OCI-LY7 (cell line): ENCODE data around the gene SLC30A3.

Experiments used
- EZH2phosphoT487 ChIP-seq: fragments of 200-600 bp; sonication (generic); IDR thresholded peaks from 2 replicates; pipeline ENCODE4 v1.6.1; 2018; ENCODE audit warnings: low read depth, borderline replicate concordance, mild to moderate bottlenecking, mixed run types, antibody characterized with exemption, low read length, moderate library complexity, mixed read lengths
- TF ChIP-seq, protein P1 (sequence below): fragments of 200-600 bp; sonication (generic); conservative IDR thresholded peaks from 2 replicates; pipeline ENCODE4 v1.5.1; 2014; ENCODE audit warnings: mild to moderate bottlenecking, antibody characterized with exemption, low read length, moderate library complexity, mixed read lengths

- TF ChIP-seq, protein P1, sequence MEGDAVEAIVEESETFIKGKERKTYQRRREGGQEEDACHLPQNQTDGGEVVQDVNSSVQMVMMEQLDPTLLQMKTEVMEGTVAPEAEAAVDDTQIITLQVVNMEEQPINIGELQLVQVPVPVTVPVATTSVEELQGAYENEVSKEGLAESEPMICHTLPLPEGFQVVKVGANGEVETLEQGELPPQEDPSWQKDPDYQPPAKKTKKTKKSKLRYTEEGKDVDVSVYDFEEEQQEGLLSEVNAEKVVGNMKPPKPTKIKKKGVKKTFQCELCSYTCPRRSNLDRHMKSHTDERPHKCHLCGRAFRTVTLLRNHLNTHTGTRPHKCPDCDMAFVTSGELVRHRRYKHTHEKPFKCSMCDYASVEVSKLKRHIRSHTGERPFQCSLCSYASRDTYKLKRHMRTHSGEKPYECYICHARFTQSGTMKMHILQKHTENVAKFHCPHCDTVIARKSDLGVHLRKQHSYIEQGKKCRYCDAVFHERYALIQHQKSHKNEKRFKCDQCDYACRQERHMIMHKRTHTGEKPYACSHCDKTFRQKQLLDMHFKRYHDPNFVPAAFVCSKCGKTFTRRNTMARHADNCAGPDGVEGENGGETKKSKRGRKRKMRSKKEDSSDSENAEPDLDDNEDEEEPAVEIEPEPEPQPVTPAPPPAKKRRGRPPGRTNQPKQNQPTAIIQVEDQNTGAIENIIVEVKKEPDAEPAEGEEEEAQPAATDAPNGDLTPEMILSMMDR = no peak
- no peak for TF ChIP-seq EZH2phosphoT487
Observed at GRCh38 chr2:27236136-27236535, 26.7 kb downstream of the SLC30A3 start.
